Loucy (cell line): ENCODE measurements around the gene GLMN.

Experiments
- H2AFZ ChIP-seq: fragments of 200-600 bp; sonication (generic); 2 replicates; pipeline ENCODE4 v1.6.0; 2016; ENCODE audit warnings: antibody characterized with exemption, mild to moderate bottlenecking, low read length, moderate library complexity
- H3F3A ChIP-seq: fragments of 200-600 bp; 2 replicates; pipeline ENCODE4 v1.6.0; 2016; ENCODE audit warnings: antibody characterized with exemption, low read depth, mild to moderate bottlenecking
- H3K27me3 ChIP-seq: fragments of 200-600 bp; sonication (generic); 2 replicates; pipeline ENCODE4 v1.6.1; 2014; ENCODE audit warnings: low read length, mild to moderate bottlenecking; ENCODE audit not compliant: insufficient read depth, poor library complexity, severe bottlenecking
- H3K36me3 ChIP-seq: fragments of 200-600 bp; sonication (generic); 2 replicates; pipeline ENCODE4 v1.6.1; 2016; ENCODE audit warnings: low read length; ENCODE audit not compliant: insufficient read depth
- H3K4me1 ChIP-seq: fragments of 200-600 bp; sonication (generic); 2 replicates; pipeline ENCODE4 v1.5.1; 2014; ENCODE audit warnings: low read length, mild to moderate bottlenecking; ENCODE audit not compliant: insufficient read depth, poor library complexity, severe bottlenecking
- H3K4me2 ChIP-seq: fragments of 200-600 bp; sonication (generic); 2 replicates; pipeline ENCODE4 v1.6.0; 2014; ENCODE audit warnings: antibody characterized with exemption, low read length, low read depth, mild to moderate bottlenecking; ENCODE audit not compliant: poor library complexity, severe bottlenecking
- H3K4me3 ChIP-seq: fragments of 200-600 bp; sonication (generic); 2 replicates; pipeline ENCODE4 v1.5.1; 2014; ENCODE audit warnings: low read length, mild to moderate bottlenecking, mixed read lengths; ENCODE audit not compliant: poor library complexity, severe bottlenecking
- H3K79me2 ChIP-seq: fragments of 200-600 bp; sonication (generic); 2 replicates; pipeline ENCODE4 v1.6.1; 2014; ENCODE audit warnings: low read length; ENCODE audit not compliant: insufficient read depth
- H3K9ac ChIP-seq: fragments of 200-600 bp; sonication (generic); 2 replicates; pipeline ENCODE4 v1.6.0; 2014; ENCODE audit warnings: mild to moderate bottlenecking, low read depth, low read length, moderate library complexity; ENCODE audit not compliant: poor library complexity, severe bottlenecking
- H3K9me2 ChIP-seq: fragments of 200-600 bp; sonication (generic); replicated peaks from 2 replicates; pipeline ENCODE4 v1.6.1; 2016; ENCODE audit warnings: low read depth, low read length, mixed read lengths
- H3K9me3 ChIP-seq: fragments of 200-600 bp; sonication (generic); 2 replicates; pipeline ENCODE4 v1.6.1; 2014; ENCODE audit warnings: mild to moderate bottlenecking, antibody characterized with exemption, low read length, low read depth; ENCODE audit not compliant: insufficient read depth
- H4K20me1 ChIP-seq: fragments of 200-600 bp; sonication (generic); 2 replicates; pipeline ENCODE4 v1.6.0; 2014; ENCODE audit warnings: antibody characterized with exemption, low read length, mild to moderate bottlenecking; ENCODE audit not compliant: insufficient read depth, poor library complexity, severe bottlenecking
- CTCF ChIP-seq: fragments of 200-600 bp; sonication (generic); conservative IDR thresholded peaks from 2 replicates; pipeline ENCODE4 v1.5.1; 2014; ENCODE audit warnings: mild to moderate bottlenecking, antibody characterized with exemption, low read length
- EZH2phosphoT487 ChIP-seq: fragments of 200-600 bp; IDR thresholded peaks from 2 replicates; pipeline ENCODE4 v1.6.1; 2018; ENCODE audit warnings: antibody characterized with exemption, mild to moderate bottlenecking, moderate library complexity, borderline replicate concordance

The GLMN gene, protein sequence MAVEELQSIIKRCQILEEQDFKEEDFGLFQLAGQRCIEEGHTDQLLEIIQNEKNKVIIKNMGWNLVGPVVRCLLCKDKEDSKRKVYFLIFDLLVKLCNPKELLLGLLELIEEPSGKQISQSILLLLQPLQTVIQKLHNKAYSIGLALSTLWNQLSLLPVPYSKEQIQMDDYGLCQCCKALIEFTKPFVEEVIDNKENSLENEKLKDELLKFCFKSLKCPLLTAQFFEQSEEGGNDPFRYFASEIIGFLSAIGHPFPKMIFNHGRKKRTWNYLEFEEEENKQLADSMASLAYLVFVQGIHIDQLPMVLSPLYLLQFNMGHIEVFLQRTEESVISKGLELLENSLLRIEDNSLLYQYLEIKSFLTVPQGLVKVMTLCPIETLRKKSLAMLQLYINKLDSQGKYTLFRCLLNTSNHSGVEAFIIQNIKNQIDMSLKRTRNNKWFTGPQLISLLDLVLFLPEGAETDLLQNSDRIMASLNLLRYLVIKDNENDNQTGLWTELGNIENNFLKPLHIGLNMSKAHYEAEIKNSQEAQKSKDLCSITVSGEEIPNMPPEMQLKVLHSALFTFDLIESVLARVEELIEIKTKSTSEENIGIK

DNA sequence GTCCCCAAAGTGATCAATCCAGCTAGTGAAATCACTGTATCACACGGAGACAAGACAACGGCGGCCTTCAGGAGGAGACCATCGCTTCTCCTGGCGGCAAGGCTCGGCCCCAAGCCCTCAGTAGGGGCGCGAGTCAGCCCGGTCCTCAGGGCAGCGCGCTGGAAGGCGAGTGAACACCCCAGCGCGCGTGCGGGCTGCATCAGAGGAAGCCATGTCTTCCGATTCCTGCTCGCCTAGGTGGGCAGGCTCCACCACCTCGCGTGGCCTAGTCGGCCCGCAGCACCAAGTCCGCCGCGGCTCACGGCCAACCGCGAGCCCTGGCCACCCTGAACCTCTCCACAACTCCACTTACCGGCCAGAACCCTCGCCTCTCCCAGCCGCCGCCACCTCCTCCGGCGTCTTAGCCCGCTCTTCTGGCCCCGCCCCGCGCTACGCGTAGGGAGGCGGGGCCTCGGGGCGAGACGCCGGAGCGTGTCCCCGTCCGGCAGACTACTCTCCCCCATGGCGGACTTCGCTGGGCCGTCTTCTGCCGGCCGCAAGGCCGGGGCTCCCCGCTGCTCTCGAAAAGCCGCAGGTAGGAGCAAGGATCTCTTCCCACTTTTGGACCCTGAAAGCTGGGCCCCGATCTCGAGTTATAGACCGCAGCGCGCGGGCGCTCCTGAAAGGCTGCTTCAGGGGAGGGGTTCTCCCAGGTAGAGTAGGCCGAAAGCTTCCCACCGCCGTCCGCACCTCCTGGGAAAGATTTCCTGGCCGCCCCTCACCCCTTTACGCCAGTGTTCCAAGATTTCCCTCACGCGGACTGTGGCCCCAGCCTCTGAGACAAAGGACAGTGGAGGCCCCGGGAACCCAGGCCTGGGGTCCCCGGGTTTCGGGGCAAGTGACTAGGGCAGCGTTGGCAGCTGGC, at the start of gene GLMN, which contains the start of gene RPAP2:
Gene GLMN (minus strand): TSS at position 415 of the 904 bp plus-strand sequence. CDS start 988 bp downstream, outside the sequence.
Gene RPAP2 (plus strand): TSS at position 487 of the 904 bp plus-strand sequence. CDS start 15 bp downstream, at position 502.
- H3K79me2 ChIP-seq, result peaks cover 42% of the 10 kb centered on the region
- 0 out of 2 replicates have a peak, but pooled peaks cover under 1% of the 10 kb centered on the region for H3K36me3 ChIP-seq
- peak within 1 kb of the TSS; percentile 92 for H3K4me2 ChIP-seq
- H3K9me2 ChIP-seq, result no peaks in the 10 kb centered on the region
- H3K9me3 ChIP-seq, result no peaks in the 10 kb centered on the region
- peaks cover 22% of the 10 kb centered on the region for H4K20me1 ChIP-seq
- no peaks in the 10 kb centered on the region for H3F3A ChIP-seq
- H3K9ac ChIP-seq, result peak within 1 kb of the TSS; percentile 93
- peaks cover 46% of the 10 kb centered on the region for H3K4me1 ChIP-seq
- H2AFZ ChIP-seq, result peak within 1 kb of the TSS; percentile 79
- H3K4me3 ChIP-seq, result peak within 1 kb of the TSS; percentile 91
- no peak for TF ChIP-seq EZH2phosphoT487
- no peaks in the 10 kb centered on the region for H3K27me3 ChIP-seq

DNA sequence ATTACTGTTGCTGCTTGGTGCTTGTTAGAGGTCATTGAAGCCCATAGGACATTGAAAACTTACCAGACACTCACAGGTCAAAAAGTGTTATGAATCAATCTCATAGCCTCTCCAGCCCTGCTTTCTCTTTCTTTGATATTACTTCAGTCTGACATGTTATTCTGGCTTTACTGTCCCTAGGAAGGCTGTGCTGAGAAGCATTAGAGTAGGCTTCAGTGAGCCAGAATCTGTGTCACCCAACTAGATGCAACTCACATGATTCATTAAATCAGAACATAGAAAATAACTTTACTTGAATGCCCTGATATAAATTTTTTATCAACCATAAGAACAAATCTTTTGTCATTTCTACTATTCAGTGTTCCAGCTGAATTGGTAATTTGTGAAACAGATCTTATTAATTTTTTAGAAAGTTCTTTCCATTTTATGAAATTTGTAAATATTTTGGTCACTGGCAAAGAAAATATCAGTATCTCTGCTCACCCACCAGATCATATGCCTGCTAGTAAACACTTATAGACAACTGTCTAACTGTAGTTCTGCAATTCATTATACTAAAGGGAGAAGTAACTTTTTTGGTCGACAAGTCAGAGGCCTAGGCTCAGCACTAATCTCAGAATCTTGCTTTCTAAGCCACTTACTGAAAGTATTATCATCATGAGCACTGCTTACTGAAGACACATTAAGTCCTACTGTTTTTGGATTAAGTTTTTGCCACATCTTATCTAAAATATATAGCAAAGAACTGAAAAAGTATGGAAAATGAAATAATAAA, 48.3 kb upstream of the GLMN start:
- Histone ChIP-seq H4K20me1 (no peaks in the 10 kb centered on the region), H3K4me2 (no peak overlapping the region), H3K9me2 (no peaks in the 10 kb centered on the region), H3K27me3 (no peaks in the 10 kb centered on the region), H3K36me3 (peaks cover 11% of the 10 kb centered on the region; the same call in 1 of the 2 replicates), H3K9me3 (no peaks in the 10 kb centered on the region), H3K9ac (no peak overlapping the region), H3K4me1 (peaks cover 3% of the 10 kb centered on the region), H2AFZ (no peak overlapping the region), H3K79me2 (no peaks in the 10 kb centered on the region), H3F3A (no peaks in the 10 kb centered on the region), H3K4me3 (no peak overlapping the region)
- TF ChIP-seq CTCF (no peak), EZH2phosphoT487 (no peak)

DNA sequence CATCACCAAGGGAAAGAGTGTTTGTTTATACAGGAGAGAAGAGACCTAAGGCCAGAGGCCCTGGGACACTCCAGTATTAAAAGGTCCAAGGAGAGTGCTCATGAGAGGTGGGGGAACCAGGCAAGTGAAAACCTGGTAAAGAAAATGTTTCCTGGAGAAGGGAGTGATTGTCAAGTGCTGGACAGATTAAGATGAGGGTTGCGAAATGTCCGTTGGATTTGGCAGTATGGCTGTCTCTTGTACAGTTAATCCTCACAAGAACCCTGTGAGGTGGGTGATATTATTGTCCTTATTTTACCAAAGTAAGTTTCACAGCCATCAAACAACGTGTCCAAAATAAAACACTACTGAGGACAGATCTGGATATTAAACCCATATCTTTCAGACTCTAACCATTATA, 44.3 kb upstream of the GLMN start:
- no peak overlapping the region for H3K4me3 ChIP-seq
- H3K9me2 ChIP-seq, result no peaks in the 10 kb centered on the region
- no peaks in the 10 kb centered on the region for H4K20me1 ChIP-seq
- peaks cover 3% of the 10 kb centered on the region for H3K4me1 ChIP-seq
- no peaks in the 10 kb centered on the region for H3F3A ChIP-seq
- no peak overlapping the region for H2AFZ ChIP-seq
- H3K36me3 ChIP-seq, result 0 out of 2 replicates have a peak, but pooled peaks cover 5% of the 10 kb centered on the region
- H3K9me3 ChIP-seq, result no peaks in the 10 kb centered on the region
- TF ChIP-seq EZH2phosphoT487, result no peak
- H3K9ac ChIP-seq, result no peak overlapping the region
- no peaks in the 10 kb centered on the region for H3K27me3 ChIP-seq
- H3K79me2 ChIP-seq, result no peaks in the 10 kb centered on the region
- H3K4me2 ChIP-seq, result no peak overlapping the region
